Sciatic nerve (tissue), 2 donors: Measurements from ENCODE around the gene TMEM125. TPM values are rescaled to one million over a fixed set of nuclear protein-coding genes. Genes with fewer than 3 reads are reported as not detected.

ENCODE experiments used
- ATAC-seq: fragments of 200-7000 bp; cut with Tn5 transposase; one replicate; pipeline ENCODE4 v1.9.1; 2020; ENCODE audit warnings: mild to moderate bottlenecking, moderate library complexity
- DNase-seq: peaks from one replicate; pipeline ENCODE4 v3.0.0-alpha.2; 2020; ENCODE audit warnings: low spot score
- intact Hi-C: fragments of 100-400 bp; cut with DNase I; formaldehyde crosslinking; loops from one replicate; pipeline ENCODE4 v1.14.2; 2022
- total RNA-seq: library from RNA; stranded (reverse); fragmentation: NEBNext Ultra II Directional; extraction: Animal tissue kit (Norgen Biotek cat#: 25700); gene quantifications from one replicate; pipeline ENCODE4 v1.2.1, GENCODE V29; 2021
- donor health status: DM: no; HTN: no; CAD: no.
- donor health status: DM: no; HTN: no; CAD: no.

Gene TMEM125
- total RNA-seq, 1 donor from 2014 or later, result 3.2 TPM

DNA sequence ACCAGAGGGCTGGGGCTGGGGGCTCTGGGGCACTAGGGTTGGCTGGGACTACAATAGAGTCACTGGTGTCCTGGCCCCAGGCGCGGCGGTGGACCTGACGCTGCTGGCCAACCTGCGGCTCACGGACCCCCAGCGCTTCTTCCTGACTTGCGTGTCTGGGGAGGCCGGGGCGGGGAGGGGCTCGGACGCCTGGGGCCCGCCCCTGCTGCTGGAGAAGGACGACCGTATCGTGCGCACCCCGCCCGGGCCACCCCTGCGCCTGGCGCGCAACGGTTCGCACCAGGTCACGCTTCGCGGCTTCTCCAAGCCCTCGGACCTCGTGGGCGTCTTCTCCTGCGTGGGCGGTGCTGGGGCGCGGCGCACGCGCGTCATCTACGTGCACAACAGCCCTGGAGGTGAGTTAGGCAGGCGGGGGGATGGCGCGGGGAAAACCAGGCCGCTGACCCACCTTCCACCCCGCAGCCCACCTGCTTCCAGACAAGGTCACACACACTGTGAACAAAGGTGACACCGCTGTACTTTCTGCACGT lies 35.1 kb downstream of the TMEM125 start:
- no peak for ATAC-seq
- DNase-seq, result peak; percentile 61
- intact Hi-C loops, result no loop called here

DNA sequence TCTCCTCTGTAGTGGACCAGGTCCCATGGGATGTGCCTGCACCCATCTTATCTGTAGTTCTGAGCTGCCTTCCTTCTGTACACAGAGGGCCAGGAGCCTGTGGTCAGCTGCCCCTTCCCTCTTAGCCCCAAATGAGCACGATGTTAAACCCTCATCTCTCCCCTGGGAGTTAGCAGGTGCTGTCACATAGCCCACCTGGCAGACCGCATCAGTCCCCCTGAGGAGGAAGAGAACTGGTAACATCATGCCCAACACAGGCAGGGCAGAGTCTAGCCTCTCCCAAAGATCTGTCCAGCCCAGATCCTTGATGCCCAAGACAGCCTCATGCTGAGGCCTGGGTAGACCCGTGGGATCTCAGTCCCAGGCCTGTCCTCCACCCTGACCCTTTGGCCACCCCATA lies 35.7 kb downstream of the TMEM125 start:
- intact Hi-C loops, result no loop called here
- no peak for ATAC-seq

DNA sequence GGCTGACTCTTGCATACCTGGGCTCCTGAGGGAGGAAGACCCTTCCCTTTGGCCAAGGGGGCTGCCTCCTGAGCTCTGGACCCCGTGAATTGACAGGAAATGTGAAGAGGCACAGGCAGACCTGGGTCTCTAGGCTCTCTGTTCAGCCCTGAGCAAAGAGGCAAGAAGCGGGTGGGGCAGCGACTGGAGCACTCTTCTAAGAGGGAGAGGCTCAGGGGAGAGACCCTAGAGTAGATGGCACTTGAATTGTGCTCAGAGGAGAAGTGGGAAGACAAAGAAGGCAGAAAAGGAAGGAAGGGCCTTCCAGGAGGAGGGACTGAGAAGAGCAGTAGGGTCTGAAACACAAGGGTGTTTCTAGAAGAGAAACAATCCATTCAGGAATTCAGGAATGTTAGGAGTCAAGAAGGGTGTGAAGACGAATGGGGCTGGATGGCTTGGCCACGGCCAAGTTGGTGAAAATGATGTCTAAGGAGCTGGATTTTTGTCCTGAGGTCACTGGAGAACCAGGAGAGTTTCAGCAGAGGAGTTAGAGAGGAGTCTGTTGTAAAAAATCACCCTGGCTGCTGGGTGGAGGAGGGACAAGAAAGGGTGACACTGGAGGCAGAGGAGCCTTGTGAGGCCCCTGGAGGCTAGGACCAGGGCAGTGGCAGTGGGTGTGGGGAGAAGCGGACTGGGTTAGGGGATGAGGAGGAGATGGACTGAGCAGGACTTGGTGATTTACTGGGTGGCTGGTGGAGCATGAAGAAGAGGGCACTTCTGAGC lies 36.3 kb downstream of the TMEM125 start:
- no peak for ATAC-seq

More for the DNA sequence above, 35.7 kb downstream of the TMEM125 start:
- DNase-seq, result peak; percentile 39

DNA sequence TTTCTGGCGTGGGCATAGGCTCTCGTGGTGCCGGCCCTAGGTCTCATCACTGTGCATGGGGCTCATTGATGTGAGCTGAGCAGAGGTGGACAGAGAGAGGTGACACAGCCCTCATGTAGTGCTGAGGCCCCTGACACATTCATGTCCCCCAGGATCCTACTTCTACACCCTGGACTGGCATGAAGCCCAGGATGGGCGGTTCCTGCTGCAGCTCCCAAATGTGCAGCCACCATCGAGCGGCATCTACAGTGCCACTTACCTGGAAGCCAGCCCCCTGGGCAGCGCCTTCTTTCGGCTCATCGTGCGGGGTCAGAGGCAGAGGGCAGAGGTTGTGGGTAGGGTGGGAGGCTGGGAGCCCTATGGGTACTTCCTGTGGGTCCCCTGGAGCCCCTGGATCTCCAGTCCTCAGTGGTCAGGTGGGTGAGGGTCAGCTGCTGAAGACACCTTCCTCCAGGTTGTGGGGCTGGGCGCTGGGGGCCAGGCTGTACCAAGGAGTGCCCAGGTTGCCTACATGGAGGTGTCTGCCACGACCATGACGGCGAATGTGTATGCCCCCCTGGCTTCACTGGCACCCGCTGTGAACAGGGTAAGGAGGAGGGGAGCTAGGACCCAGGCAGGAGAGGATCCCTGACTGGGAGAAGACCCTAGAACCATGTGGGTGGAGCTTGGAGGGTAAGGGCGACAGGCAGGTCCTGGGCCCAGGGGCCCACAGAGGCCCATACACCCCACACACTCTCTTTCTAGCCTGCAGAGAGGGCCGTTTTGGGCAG lies 37.1 kb downstream of the TMEM125 start:
- intact Hi-C loops, result no loop called here
- DNase-seq (peak; percentile 55), ATAC-seq (no peak)

More for the DNA sequence above, 36.3 kb downstream of the TMEM125 start:
- intact Hi-C loops, result no loop called here
- DNase-seq, result peak; percentile 34

DNA sequence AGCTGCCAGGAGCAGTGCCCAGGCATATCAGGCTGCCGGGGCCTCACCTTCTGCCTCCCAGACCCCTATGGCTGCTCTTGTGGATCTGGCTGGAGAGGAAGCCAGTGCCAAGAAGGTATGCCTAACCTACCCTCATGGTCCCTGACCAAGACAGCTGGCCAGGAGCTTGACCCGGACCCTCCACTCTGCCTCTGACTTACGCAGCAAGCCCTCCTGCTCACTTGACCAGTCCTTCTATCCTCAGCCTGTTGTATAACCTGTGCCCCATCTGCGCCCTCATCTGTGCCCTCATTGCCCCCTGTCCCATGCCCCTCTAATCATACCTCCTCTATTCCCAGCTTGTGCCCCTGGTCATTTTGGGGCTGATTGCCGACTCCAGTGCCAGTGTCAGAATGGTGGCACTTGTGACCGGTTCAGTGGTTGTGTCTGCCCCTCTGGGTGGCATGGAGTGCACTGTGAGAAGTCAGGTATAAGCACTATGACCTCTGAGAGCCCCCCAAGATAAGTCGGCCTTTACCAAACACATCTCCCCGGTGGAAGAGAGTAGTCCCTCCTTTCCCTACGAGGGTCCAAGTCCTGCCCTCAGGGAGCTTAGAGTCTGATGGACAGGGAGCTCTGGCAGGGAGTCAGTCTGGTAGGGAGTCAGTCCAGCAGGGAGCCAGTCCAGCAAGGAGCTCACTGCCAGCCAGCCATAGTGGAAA lies 37.8 kb downstream of the TMEM125 start:
- ATAC-seq (no peak), DNase-seq (peak; percentile 42)
- intact Hi-C loops, result no loop called here

DNA sequence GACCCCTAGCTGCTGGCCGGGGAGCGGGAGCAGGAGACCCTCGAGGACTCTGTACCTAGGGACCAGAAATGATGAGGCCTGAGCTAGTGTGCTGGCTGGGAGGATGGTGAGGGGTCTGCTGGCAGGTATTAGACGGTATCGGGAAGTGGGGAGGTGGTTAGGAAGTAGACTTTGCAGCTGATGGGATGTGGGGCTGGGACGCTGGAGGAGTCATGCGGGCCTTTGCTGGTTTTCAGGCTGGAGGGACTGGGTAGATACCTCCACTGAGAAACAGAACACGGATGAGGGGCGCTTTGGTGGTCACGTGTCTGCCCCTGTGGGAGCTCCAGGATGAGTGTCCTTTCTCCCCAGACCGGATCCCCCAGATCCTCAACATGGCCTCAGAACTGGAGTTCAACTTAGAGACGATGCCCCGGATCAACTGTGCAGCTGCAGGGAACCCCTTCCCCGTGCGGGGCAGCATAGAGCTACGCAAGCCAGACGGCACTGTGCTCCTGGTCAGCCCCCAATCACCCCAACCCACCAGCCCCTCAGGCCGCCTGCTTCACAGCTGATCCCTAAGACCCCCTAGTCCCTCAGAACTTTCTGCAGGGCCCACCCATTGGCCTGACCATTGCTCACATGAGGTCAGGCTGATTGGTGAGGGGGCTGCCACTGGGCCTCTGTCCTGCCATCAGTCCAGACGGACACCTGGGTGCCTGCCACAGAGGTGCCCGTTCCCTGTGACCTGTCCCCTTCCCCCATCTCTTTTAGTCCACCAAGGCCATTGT lies 39.0 kb downstream of the TMEM125 start:
- ATAC-seq (no peak), DNase-seq (peak; percentile 46)
- intact Hi-C loops, result no loop called here

DNA sequence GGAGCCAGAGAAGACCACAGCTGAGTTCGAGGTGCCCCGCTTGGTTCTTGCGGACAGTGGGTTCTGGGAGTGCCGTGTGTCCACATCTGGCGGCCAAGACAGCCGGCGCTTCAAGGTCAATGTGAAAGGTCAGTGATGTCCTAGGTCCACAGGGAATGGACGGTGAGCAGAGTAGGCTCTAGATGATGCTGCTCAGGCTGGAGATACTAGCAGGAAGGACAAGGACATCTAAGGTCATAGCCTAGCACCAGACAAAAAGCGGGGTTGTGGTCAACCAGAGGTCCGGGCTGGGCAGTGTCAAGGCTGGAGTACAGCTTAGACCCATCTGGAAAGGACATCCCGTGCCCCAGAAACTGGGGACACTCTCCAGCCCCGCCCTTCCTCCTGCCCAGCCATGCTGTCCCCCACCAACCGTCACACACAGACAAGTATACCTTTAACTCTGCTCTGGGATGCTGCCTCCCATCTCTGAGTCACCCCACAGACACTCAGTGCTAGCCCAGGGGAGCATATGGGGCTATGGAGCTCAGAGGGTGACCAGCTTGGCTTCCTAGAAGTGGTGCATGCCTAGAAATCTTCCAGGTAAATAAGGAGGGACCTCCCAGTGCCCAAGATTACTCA lies 39.7 kb downstream of the TMEM125 start:
- intact Hi-C loops, result no loop called here
- DNase-seq (peak; percentile 45), ATAC-seq (no peak)

DNA sequence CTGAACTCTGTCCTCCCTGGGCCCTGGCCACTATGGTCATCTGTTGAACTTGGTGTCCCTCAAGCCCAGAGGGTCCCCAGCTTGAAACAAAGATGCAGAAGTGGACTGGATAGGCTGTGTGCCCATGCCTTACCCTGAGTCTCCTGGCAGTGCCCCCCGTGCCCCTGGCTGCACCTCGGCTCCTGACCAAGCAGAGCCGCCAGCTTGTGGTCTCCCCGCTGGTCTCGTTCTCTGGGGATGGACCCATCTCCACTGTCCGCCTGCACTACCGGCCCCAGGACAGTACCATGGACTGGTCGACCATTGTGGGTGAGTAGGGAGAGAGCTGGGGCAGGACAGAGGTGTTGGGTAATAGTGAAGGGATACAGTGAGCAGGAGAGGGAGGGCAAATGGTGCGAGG lies 41.7 kb downstream of the TMEM125 start:
- ATAC-seq, result no peak
- peak; percentile 36 for DNase-seq
- intact Hi-C loops, result no loop called here

DNA sequence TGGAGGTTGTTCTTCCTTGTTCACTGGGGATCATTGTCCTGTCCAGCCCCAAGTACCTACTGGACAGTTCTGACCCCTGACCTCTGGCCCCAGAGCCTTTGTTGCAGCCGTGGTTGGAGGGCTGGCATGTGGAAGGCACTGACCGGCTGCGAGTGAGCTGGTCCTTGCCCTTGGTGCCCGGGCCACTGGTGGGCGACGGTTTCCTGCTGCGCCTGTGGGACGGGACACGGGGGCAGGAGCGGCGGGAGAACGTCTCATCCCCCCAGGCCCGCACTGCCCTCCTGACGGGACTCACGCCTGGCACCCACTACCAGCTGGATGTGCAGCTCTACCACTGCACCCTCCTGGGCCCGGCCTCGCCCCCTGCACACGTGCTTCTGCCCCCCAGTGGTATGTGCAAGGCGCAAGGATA lies 42.4 kb downstream of the TMEM125 start:
- peak; percentile 54 for DNase-seq
- ATAC-seq, result no peak
- intact Hi-C loops, result no loop called here

DNA sequence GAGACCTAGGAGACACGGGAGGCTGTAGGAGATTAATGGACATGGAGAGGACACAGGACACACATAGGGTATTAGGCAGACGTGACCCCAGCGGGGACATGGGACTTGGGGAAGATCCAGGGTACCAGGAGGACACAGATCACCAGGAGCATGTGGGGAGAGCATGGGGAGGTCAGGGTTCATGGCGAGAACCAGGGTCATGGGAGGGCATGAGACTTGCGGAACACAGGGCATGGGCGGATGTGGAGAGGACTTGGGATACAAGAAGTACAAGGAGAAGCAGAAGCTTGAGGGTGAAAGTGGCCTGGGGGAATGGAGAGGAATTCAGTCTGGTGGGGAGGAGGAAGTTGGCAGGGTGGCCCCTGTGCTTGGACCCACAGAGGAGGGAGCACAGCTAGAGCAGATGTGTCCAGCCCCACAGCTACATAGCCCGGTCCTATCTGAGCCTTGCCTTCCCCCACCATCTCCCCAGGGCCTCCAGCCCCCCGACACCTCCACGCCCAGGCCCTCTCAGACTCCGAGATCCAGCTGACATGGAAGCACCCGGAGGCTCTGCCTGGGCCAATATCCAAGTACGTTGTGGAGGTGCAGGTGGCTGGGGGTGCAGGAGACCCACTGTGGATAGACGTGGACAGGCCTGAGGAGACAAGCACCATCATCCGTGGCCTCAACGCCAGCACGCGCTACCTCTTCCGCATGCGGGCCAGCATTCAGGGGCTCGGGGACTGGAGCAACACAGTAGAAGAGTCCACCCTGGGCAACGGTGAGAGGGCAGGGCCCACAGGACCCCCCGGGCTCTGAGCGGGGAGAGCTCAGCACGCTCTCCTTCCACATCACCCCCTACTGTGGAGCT lies 43.1 kb downstream of the TMEM125 start:
- DNase-seq, result peak; percentile 47
- intact Hi-C loops, result no loop called here
- no peak for ATAC-seq

DNA sequence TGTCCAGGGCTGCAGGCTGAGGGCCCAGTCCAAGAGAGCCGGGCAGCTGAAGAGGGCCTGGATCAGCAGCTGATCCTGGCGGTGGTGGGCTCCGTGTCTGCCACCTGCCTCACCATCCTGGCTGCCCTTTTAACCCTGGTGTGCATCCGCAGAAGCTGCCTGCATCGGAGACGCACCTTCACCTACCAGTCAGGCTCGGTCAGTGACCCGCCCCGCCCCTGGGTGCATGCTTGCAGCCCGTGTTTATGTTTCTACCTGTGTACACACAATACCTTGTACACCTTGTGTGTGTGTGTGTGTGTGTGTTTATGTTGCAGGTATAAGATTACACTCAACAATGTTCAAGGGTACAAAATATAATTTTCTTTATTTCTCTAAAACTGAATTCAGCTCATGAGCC lies 44.0 kb downstream of the TMEM125 start:
- intact Hi-C loops, result no loop called here
- ATAC-seq (no peak), DNase-seq (peak; percentile 45)

DNA sequence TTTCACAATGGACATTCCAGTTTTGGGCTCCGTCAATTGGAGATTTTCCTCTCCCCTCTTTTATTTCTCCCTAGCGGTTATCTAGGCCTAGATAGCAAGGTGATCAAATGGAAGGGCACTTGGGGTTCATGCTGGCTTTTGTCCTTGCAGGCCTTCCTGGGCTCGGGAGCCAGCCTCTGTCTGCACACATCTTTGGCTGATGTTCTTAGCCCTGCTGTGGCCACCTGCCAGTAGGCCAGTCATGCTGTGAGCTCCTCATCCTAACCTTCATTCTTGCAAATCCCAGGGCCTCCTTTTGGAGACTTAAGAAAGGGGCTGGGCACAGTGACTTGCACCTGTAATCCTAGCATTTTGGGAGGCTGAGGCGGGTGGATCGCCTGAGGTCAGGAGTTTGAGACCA lies 44.5 kb downstream of the TMEM125 start:
- ATAC-seq, result no peak
- intact Hi-C loops, result no loop called here
- peak; percentile 33 for DNase-seq

DNA sequence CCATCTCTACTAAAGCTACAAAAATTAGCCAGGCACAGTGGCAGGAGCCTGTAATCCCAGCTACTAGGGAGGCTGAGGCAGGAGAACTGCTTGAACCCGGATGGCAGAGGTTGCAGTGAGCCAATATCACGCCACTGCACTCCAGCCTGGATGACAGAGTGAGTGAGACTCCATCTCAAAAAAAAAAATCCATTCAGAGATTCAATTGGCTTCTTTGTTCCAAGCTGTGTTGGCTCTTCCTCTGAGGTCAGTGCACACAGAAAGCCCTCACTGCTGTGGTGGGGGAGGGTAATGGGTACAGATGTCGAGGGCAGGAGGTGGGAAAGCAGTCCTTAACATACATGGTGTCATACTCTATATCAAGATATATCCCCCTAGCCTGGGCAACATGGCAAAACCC lies 45.7 kb downstream of the TMEM125 start:
- peak; percentile 31 for DNase-seq
- intact Hi-C loops, result no loop called here
- ATAC-seq, result no peak

DNA sequence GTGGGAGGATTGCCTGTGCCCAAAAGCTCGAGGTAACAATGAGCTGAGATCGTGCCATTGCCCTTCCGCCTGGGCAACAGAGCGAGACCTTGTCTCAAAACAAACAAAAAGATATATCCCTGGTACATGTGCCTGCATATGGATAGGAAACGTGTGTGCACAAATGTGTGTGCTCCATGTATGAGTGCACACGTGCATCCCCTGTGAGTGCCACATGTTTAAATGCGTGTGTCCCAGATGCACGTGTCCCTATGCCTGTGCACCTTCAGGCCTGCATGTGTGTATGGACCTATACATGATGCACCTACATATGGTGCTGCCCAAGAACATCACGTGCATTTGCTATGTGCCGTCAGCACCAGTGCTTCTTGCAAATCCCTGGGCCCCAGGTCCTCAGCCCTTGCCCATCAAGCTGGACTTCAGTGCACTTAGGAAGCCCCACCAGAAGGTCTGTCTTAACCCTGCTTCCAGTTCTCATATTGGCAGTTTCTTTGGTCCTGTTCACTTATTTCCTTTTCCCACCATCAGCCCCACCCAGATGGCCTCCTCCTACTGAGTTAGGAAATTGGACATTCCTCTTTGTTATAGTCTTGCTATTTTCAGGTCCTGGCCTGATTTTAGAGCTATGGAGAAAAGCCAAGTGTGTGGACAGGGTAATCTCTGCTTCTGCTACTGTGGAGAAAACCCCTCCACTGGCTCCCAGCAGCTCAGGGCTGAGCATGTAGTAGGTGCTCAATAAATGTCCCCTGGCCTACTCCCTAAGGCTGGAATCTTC lies 46.4 kb downstream of the TMEM125 start:
- ATAC-seq (no peak), DNase-seq (peak; percentile 27)
- intact Hi-C loops, result no loop called here

DNA sequence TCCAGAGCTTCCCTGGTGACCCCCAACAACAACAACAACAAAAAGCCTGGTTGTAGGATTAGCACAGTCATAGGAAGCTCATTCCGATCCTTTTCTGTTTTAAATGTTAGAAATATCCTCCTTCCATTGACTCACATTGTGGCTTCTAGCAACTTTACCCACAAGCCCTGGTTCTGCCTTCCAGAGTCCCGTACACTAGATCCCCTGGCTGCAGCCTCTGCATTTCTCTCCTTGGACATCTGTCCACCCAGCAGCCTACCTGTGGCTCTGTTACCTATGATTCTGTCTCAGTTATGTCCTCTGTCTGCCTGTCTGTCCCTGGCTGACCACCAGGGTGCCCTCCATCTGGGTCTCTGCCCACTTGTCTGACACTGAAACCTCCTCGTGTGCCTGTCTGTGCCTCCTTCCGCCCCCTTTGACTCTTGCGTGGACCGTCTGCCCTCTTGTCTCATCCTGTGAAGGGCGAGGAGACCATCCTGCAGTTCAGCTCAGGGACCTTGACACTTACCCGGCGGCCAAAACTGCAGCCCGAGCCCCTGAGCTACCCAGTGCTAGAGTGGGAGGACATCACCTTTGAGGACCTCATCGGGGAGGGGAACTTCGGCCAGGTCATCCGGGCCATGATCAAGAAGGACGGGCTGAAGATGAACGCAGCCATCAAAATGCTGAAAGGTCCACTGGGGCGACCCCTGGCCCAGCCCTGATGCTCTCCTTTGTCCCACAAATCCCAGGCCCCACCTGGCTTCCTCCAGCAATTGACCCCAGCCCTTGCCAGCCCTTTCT lies 47.1 kb downstream of the TMEM125 start:
- DNase-seq, result peak; percentile 54
- intact Hi-C loops, result no loop called here
- ATAC-seq, result no peak

DNA sequence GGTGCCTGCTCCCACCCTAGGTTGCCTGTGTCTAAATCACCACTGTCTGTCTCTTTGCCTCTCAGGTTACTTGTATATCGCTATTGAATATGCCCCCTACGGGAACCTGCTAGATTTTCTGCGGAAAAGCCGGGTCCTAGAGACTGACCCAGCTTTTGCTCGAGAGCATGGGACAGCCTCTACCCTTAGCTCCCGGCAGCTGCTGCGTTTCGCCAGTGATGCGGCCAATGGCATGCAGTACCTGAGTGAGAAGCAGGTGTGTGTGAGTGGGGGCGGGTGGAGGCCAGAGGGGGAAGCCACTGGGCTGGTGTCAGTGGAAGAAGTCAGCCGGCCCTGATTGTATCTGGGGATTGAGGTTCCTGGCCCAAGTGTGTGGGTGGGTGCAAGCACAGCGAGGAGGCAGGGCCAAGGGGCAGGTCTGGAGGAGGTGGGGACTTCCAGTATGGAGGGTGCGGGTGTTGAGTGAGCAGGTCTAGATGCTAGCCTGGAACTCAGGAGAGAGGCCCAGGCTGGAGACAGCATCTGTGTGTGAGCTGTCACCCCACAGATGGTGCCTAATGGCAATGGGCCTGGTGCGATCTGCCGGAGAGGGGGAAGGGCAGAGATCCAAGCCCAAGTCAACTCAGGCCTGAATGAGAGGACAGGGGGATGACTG lies 48.2 kb downstream of the TMEM125 start:
- DNase-seq, result peak; percentile 54
- intact Hi-C loops, result no loop called here
- ATAC-seq, result no peak
